GM12878 (cell line): ENCODE results near the gene C10orf143. TPM values are rescaled to one million over a fixed set of nuclear protein-coding genes. Genes with fewer than 3 reads are reported as not detected.

ENCODE experiments used
- ATAC-seq: fragments of 200-7000 bp; cut with Tn5 transposase; 3 replicates; pipeline ENCODE4 v1.9.1; 2020; ENCODE audit warnings: mild to moderate bottlenecking, moderate library complexity
- BruUV-seq: library from RNA; stranded (reverse); fragments of 400-500 nt; replicated peaks from 2 replicates; lab custom pipeline; 2021; lab: Mats Ljungman, UMichigan
- CTCF ChIA-PET: fragments of 300-600 bp; sonication (Branson Sonifier 250); formaldehyde crosslinking; extraction: SDS; loops from one replicate; lab custom pipeline; 2021; ENCODE audit warnings: inconsistent platforms; lab: Yijun Ruan, JAX
- POLR2A ChIA-PET: fragments of 350-600 bp; formaldehyde crosslinking; extraction: SDS; loops from one replicate; lab custom pipeline; 2021; ENCODE audit warnings: inconsistent platforms; lab: Charles Lee
- RAD21 ChIA-PET: fragments of 300-600 bp; sonication (Branson Sonifier 250); formaldehyde crosslinking; loops from one replicate; lab custom pipeline; 2023; ENCODE audit warnings: antibody characterized with exemption; ENCODE audit not compliant: unreplicated experiment; lab: Charles Lee
- SMC1A ChIA-PET: fragments of 300-600 bp; sonication (Branson Sonifier 250); formaldehyde crosslinking; loops from one replicate; lab custom pipeline; 2023; ENCODE audit not compliant: unreplicated experiment, uncharacterized antibody; lab: Charles Lee
- DNase-seq: peaks from one replicate; pipeline ENCODE4 v3.0.0-alpha.2; 2011; ENCODE audit warnings: low read depth, low spot score
- FAIRE-seq: peaks from 3 replicates; lab custom pipeline; 2011; peaks lifted over from hg19 to GRCh38; lab: Jason Lieb, UNC
- H2AFZ ChIP-seq: 2 replicates; pipeline ENCODE4 v1.6.0; 2011; ENCODE audit warnings: low read depth, low read length, control low read depth; ENCODE audit not compliant: control insufficient read depth
- H3K27ac ChIP-seq: 2 replicates; pipeline ENCODE4 v1.5.1; 2011; ENCODE audit warnings: control low read depth; ENCODE audit not compliant: control insufficient read depth, insufficient read depth
- H3K27me3 ChIP-seq, 2 experiments: replicated peaks in 1 of 2; 2 replicates each; pipeline versions ENCODE4 v1.6.0 to v1.6.1; 2011; ENCODE audit warnings: low read length in 1 of 2; ENCODE audit not compliant: control insufficient read depth in 2 of 2, insufficient read depth in 2 of 2
- H3K36me3 ChIP-seq, 2 experiments: 2 replicates each; pipeline ENCODE4 v1.5.1; 2011; ENCODE audit warnings: low read length in 1 of 2; ENCODE audit not compliant: control insufficient read depth in 2 of 2, insufficient read depth in 2 of 2
- H3K4me1 ChIP-seq: 2 replicates; pipeline ENCODE4 v1.6.1; 2011; ENCODE audit warnings: mild to moderate bottlenecking, low read length, moderate library complexity, mixed read lengths; ENCODE audit not compliant: control insufficient read depth, insufficient read depth
- H3K4me2 ChIP-seq: 2 replicates; pipeline ENCODE4 v1.6.0; 2011; ENCODE audit warnings: control low read depth; ENCODE audit not compliant: control insufficient read depth, insufficient read depth
- H3K4me3 ChIP-seq: fragments of 200-600 bp; sonication (generic); 2 replicates; pipeline ENCODE4 v1.5.1; 2016
- H3K79me2 ChIP-seq: 2 replicates; pipeline ENCODE4 v1.6.0; 2011; ENCODE audit warnings: low read length; ENCODE audit not compliant: control insufficient read depth, insufficient read depth
- H3K9ac ChIP-seq: 2 replicates; pipeline ENCODE4 v1.8.0; 2011; ENCODE audit warnings: low read length, control low read depth, mixed read lengths; ENCODE audit not compliant: control insufficient read depth, insufficient read depth
- H3K9me3 ChIP-seq: replicated peaks from 3 replicates; pipeline ENCODE4 v1.5.1; 2011; ENCODE audit warnings: mild to moderate bottlenecking, low read length; ENCODE audit not compliant: control insufficient read depth, insufficient read depth
- H4K20me1 ChIP-seq: 2 replicates; pipeline ENCODE4 v1.6.0; 2011; ENCODE audit not compliant: control insufficient read depth, insufficient read depth
- ATF7 ChIP-seq: fragments of 450-650 bp; IDR thresholded peaks from 2 replicates; pipeline ENCODE4 v1.6.1; 2016; ENCODE audit warnings: low read depth, mild to moderate bottlenecking
- BMI1 ChIP-seq: fragments of 450-650 bp; IDR thresholded peaks from 2 replicates; pipeline ENCODE4 v1.6.1; 2016; ENCODE audit warnings: mild to moderate bottlenecking, moderate library complexity, borderline replicate concordance
- LARP7 ChIP-seq: fragments of 450-650 bp; IDR thresholded peaks from 2 replicates; pipeline ENCODE4 v1.6.1; 2017; ENCODE audit warnings: mild to moderate bottlenecking
- NFYB ChIP-seq: IDR thresholded peaks from 2 replicates; pipeline ENCODE4 v1.6.1; 2011; ENCODE audit warnings: low read depth, mild to moderate bottlenecking, low read length, improper control_type of control experiment, moderate library complexity; ENCODE audit not compliant: insufficient read depth
- NR2C1 ChIP-seq: fragments of 450-650 bp; IDR thresholded peaks from 2 replicates; pipeline ENCODE4 v1.6.1; 2017; ENCODE audit warnings: antibody characterized with exemption, mild to moderate bottlenecking, moderate library complexity
- ZNF274 ChIP-seq: IDR thresholded peaks from one replicate; pipeline ENCODE4 v1.8.0; 2011; ENCODE audit not compliant: insufficient read length, insufficient read depth
- WGBS: methylation state at CpG from one replicate; pipeline ENCODE4 v1.1.6; 2016; ENCODE audit warnings: low lambda C conversion rate; ENCODE audit not compliant: insufficient replicate concordance, insufficient coverage; ENCODE audit errors: missing lambda C conversion rate; 5-methylcytosine and 5-hydroxymethylcytosine counted together
- in situ Hi-C: fragments of 300-500 bp; cut with MboI; formaldehyde crosslinking; loops from 9 replicates; pipeline ENCODE4 v1.14.3; 2018; ENCODE audit warnings: mixed read lengths
- intact Hi-C: fragments of 100-400 bp; cut with micrococcal nuclease; formaldehyde crosslinking; loops from one replicate; pipeline ENCODE4 v1.14.2; 2022; ENCODE audit not compliant: unreplicated experiment
- polyA plus RNA-seq, 11 experiments: library from polyadenylated mRNA; depleted of rRNA in 4 of 11; unstranded in 6 of 11; stranded (reverse) in 5 of 11; fragments of >200 nt; fragmentation: Nextera tagmentation in 4 of 11; fragmentation: Illumina TruSeq in 1 of 11; extraction: Ambion mirVana in 4 of 11; extraction: Trizol in 1 of 11; gene quantifications; 1 replicate in 1 of 11; 2 replicates in 10 of 11; pipeline versions ENCODE4 v1.2.1 to v1.2.3, GENCODE V29; 2011 to 2016; ENCODE audit warnings: inconsistent platforms in 2 of 11, missing spikeins in 2 of 11, low read depth in 1 of 11
- total RNA-seq, 4 experiments: library from RNA; depleted of rRNA in 3 of 4; stranded (reverse); fragments of >200 nt in 3 of 4; fragmentation: Illumina TruSeq in 1 of 4; extraction: Trizol in 1 of 4; gene quantifications; 2 replicates each; pipeline versions ENCODE4 v1.2.1 to v1.2.3, GENCODE V29; 2013 to 2021
- TF ChIP-seq, protein P1 (sequence below): IDR thresholded peaks from 2 replicates; pipeline ENCODE4 v1.6.1; 2011; ENCODE audit warnings: low read depth, mild to moderate bottlenecking, low read length, moderate library complexity, borderline replicate concordance; ENCODE audit errors: extremely low read depth
- TF ChIP-seq, protein P2 (sequence below): fragments of 450-650 bp; IDR thresholded peaks from 2 replicates; pipeline ENCODE4 v1.6.1; 2016; ENCODE audit warnings: mild to moderate bottlenecking

C10orf143 gene
- total and polyA plus RNA-seq, 10 of the 15 experiments (the other 5 are each of a cell fraction or from before 2014, with no cell fraction given) = 0.64 to 7.9 (median 2.6) TPM

DNA sequence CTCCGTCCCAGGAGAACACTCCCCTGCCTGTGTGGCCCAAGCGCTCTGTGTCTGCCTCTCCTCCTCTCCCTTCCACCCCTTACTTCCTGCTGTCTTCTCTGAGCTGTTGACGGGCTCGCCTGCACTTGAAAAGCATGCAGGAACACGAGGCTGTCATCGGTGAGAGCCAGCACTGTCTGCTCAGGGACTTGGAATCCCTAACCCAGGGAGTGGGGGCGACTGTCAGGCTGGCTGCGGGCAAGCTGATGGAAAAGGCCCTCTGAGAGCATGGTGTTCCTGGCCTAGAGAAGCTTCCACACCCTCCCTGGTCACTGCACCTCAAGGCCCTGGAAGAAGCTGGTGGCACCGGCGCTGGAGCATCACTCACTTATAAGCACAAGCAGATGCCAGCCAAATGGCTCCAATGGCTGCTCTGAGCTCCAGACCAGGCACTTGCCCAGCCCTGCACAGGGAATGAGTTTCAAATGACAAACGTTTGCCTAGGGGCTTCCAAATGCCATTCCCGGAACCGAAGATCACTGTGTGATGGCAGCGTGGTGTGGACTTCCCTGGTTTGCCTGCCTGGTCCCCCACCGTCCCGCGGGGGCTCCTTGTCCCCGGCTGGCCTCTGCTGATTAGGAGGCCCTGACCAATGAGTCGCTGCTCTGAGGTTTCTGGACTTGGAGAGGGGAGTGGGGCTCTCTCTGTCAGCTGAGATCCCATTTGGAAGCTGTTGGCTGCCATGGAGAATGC is 89.8 kb downstream of the C10orf143 start:
- ChIA-PET POLR2A (no interaction called here), CTCF (no interaction called here), SMC1A (no interaction called here)
- no peak for FAIRE-seq
- no peaks in the 10 kb centered on the region for H3K4me1 ChIP-seq
- DNase-seq = no peak
- 40% methylated on average over 19 of the region's 19 CpGs for WGBS
- TF ChIP-seq, protein P1, sequence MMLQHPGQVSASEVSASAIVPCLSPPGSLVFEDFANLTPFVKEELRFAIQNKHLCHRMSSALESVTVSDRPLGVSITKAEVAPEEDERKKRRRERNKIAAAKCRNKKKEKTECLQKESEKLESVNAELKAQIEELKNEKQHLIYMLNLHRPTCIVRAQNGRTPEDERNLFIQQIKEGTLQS = no peak
- TF ChIP-seq NR2C1 (no peak), NFYB (no peak), BMI1 (no peak), ZNF274 (no peak)
- TF ChIP-seq, all 136 proteins: peak for 0
- Histone ChIP-seq H3K27me3 (no peaks in the 10 kb centered on the region), H2AFZ (no peak overlapping the region), H3K9ac (no peak overlapping the region), H3K27ac (no peak overlapping the region), H3K4me3 (no peak overlapping the region), H3K9me3 (no peaks in the 10 kb centered on the region), H3K79me2 (no peaks in the 10 kb centered on the region), H4K20me1 (no peaks in the 10 kb centered on the region), H3K36me3 (no peaks in the 10 kb centered on the region), H3K4me2 (no peak overlapping the region)
- RAD21 ChIA-PET = no interaction called here
- no peak for ATAC-seq
- in situ Hi-C loops (no loop called here), intact Hi-C loops (no loop called here)
- BruUV-seq = no TSS peak

DNA sequence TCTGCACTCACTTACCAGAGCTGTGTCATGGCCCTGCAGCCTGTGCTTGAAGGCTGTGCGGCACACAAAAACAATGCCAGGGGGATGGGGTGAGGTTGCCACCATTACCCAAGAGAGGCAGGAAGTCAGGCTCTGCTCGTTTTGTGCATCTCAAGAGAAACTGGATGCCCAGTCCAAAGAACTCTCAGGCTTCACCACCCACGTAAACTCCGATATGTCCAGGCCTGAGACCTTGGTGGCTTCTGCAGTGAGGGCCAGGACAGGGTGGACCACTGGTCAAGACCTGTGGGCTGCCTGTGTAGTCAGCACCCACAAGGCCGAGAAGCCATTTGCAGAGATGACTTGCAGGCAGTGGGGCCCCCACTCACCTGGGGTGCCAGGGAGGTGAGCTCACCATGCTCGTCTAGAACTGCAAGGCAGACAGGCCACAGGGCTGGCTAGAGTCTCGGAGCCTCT is 91.9 kb downstream of the C10orf143 start:
- TF ChIP-seq, protein P2, sequence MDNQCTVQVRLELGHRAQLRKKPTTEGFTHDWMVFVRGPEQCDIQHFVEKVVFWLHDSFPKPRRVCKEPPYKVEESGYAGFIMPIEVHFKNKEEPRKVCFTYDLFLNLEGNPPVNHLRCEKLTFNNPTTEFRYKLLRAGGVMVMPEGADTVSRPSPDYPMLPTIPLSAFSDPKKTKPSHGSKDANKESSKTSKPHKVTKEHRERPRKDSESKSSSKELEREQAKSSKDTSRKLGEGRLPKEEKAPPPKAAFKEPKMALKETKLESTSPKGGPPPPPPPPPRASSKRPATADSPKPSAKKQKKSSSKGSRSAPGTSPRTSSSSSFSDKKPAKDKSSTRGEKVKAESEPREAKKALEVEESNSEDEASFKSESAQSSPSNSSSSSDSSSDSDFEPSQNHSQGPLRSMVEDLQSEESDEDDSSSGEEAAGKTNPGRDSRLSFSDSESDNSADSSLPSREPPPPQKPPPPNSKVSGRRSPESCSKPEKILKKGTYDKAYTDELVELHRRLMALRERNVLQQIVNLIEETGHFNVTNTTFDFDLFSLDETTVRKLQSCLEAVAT = no peak
- no peak for TF ChIP-seq ATF7
- TF ChIP-seq LARP7 = no peak
- ChIA-PET RAD21 (no interaction called here), POLR2A (no interaction called here), SMC1A (no interaction called here), CTCF (no interaction called here)
- Histone ChIP-seq H3K27me3 (no peaks in the 10 kb centered on the region), H3K36me3 (no peaks in the 10 kb centered on the region), H3K79me2 (no peaks in the 10 kb centered on the region), H3K4me2 (no peak overlapping the region), H2AFZ (no peak overlapping the region), H4K20me1 (no peaks in the 10 kb centered on the region), H3K27ac (no peak overlapping the region), H3K4me3 (no peak overlapping the region), H3K9me3 (no peaks in the 10 kb centered on the region), H3K9ac (no peak overlapping the region), H3K4me1 (no peaks in the 10 kb centered on the region)
- in situ Hi-C loops (no loop called here), intact Hi-C loops (no loop called here)
- no peak for FAIRE-seq
- ATAC-seq = no peak
- WGBS = 29% methylated on average over 6 of the region's 7 CpGs
- no peak for DNase-seq
- no TSS peak for BruUV-seq
